Liver (tissue), 9 donors: ENCODE data around the gene CRISPLD2. TPM values are rescaled to one million over a fixed set of nuclear protein-coding genes. Genes with fewer than 3 reads are reported as not detected.

Experiments
- DNase-seq: peaks from one replicate; pipeline ENCODE4 v3.0.0-alpha.2; 2017; ENCODE audit warnings: low spot score
- H3K27ac ChIP-seq, 2 donors: one replicate each; pipeline ENCODE4 v1.7.0; 2013; ENCODE audit warnings: inconsistent platforms in 2 of 2, low read length in 2 of 2, control low read depth in 1 of 2, low read depth in 1 of 2, mild to moderate bottlenecking in 1 of 2
- H3K27me3 ChIP-seq, 4 donors: one replicate each; pipeline versions ENCODE4 v1.6.1 to v1.7.0; 2013; ENCODE audit warnings: low read length in 3 of 4, inconsistent platforms in 1 of 4, mild to moderate bottlenecking in 1 of 4, moderate library complexity in 1 of 4; ENCODE audit not compliant: control insufficient read depth in 4 of 4, insufficient read depth in 4 of 4
- H3K36me3 ChIP-seq, 4 donors: one replicate each; pipeline versions ENCODE4 v1.6.1 to v1.7.0; 2013; ENCODE audit warnings: low read length in 3 of 4, mild to moderate bottlenecking in 3 of 4, low read depth in 1 of 4, moderate library complexity in 1 of 4; ENCODE audit not compliant: control insufficient read depth in 4 of 4, insufficient read depth in 3 of 4
- H3K4me1 ChIP-seq, 4 donors: one replicate each; pipeline versions ENCODE4 v1.6.1 to v1.7.0; 2013; ENCODE audit warnings: low read length in 3 of 4, mild to moderate bottlenecking in 3 of 4, moderate library complexity in 1 of 4; ENCODE audit not compliant: control insufficient read depth in 4 of 4, insufficient read depth in 4 of 4
- H3K4me3 ChIP-seq, 3 donors: one replicate each; pipeline versions ENCODE4 v1.6.1 to v1.7.0; 2013; ENCODE audit warnings: low read length in 3 of 3, control low read depth in 1 of 3, low read depth in 1 of 3, mild to moderate bottlenecking in 1 of 3
- H3K9ac ChIP-seq, 2 donors: one replicate each; pipeline ENCODE4 v1.7.0; 2013; ENCODE audit warnings: low read length in 2 of 2, mild to moderate bottlenecking in 2 of 2, moderate library complexity in 2 of 2, control low read depth in 1 of 2, low read depth in 1 of 2
- H3K9me3 ChIP-seq, 4 donors: one replicate each; pipeline versions ENCODE4 v1.6.1 to v1.7.0; 2013; ENCODE audit warnings: low read length in 3 of 4; ENCODE audit not compliant: control insufficient read depth in 4 of 4
- FOXA1 ChIP-seq: IDR thresholded peaks from 2 replicates; pipeline ENCODE4 v1.6.1; 2016; ENCODE audit warnings: antibody characterized with exemption
- GABPA ChIP-seq, 2 donors: IDR thresholded peaks in 1 of 2; conservative IDR thresholded peaks in 1 of 2; 2 replicates each; pipeline ENCODE4 v1.6.1; 2016; ENCODE audit warnings: antibody characterized with exemption in 2 of 2, mild to moderate bottlenecking in 1 of 2, moderate library complexity in 1 of 2
- HNF4A ChIP-seq, 2 donors: conservative IDR thresholded peaks; 2 replicates each; pipeline ENCODE4 v1.6.1; 2016; ENCODE audit warnings: antibody characterized with exemption in 2 of 2, mild to moderate bottlenecking in 2 of 2
- HNF4G ChIP-seq: IDR thresholded peaks from 2 replicates; pipeline ENCODE4 v1.6.1; 2016; ENCODE audit warnings: antibody characterized with exemption
- JUND ChIP-seq, 2 donors: IDR thresholded peaks; 2 replicates each; pipeline ENCODE4 v1.6.1; 2016; ENCODE audit warnings: antibody characterized with exemption in 2 of 2
- RXRA ChIP-seq, 2 donors: IDR thresholded peaks; 2 replicates each; pipeline ENCODE4 v1.6.1; 2017 to 2018; ENCODE audit warnings: antibody characterized with exemption in 2 of 2, mild to moderate bottlenecking in 1 of 2
- TAF1 ChIP-seq: conservative IDR thresholded peaks from 2 replicates; pipeline ENCODE4 v1.6.1; 2016; ENCODE audit warnings: antibody characterized with exemption, mild to moderate bottlenecking
- YY1 ChIP-seq: IDR thresholded peaks from 2 replicates; pipeline ENCODE4 v1.6.1; 2016; ENCODE audit warnings: antibody characterized with exemption, mild to moderate bottlenecking
- WGBS: extraction: QIAGEN DNeasy Blood & Tissue Kit; methylation state at CpG from one replicate; pipeline ENCODE4 v1.1.7; 2013; 5-methylcytosine and 5-hydroxymethylcytosine counted together
- polyA plus RNA-seq, 2 donors: library from polyadenylated mRNA; stranded (reverse) in 1 of 2; unstranded in 1 of 2; fragments of 200-250 nt in 1 of 2; fragments of >200 nt in 1 of 2; fragmentation: Nextera tagmentation in 1 of 2; extraction: Ambion mirVana in 1 of 2; gene quantifications; one replicate each; pipeline versions ENCODE4 v1.2.1 to v1.2.3, GENCODE V29; 2013 to 2015
- total RNA-seq, 2 donors: library from RNA; depleted of rRNA; stranded (reverse); fragments of >200 nt; gene quantifications; one replicate each; pipeline ENCODE4 v1.2.3, GENCODE V29; 2014
- TF ChIP-seq, protein P1 (sequence below): IDR thresholded peaks from 2 replicates; pipeline ENCODE4 v1.6.1; 2016; ENCODE audit warnings: antibody characterized with exemption, mild to moderate bottlenecking
- TF ChIP-seq, protein P2 (sequence below): IDR thresholded peaks from 2 replicates; pipeline ENCODE4 v1.6.1; 2016; ENCODE audit warnings: antibody characterized with exemption
- TF ChIP-seq, protein P3 (sequence below): fragments of 150-350 bp; IDR thresholded peaks from 2 replicates; pipeline ENCODE4 v1.5.1; 2017; ENCODE audit warnings: improper control_type of control experiment, low read depth, low read length; ENCODE audit not compliant: missing input control
- donor health status: healthy.
- donor health status: healthy.
- donor health status: healthy.
- donor health status: healthy.
- donor health status: healthy.

CRISPLD2 gene
- total and polyA plus RNA-seq, 4 donors, result 2.6 to 14.8 (median 4.1) TPM

DNA sequence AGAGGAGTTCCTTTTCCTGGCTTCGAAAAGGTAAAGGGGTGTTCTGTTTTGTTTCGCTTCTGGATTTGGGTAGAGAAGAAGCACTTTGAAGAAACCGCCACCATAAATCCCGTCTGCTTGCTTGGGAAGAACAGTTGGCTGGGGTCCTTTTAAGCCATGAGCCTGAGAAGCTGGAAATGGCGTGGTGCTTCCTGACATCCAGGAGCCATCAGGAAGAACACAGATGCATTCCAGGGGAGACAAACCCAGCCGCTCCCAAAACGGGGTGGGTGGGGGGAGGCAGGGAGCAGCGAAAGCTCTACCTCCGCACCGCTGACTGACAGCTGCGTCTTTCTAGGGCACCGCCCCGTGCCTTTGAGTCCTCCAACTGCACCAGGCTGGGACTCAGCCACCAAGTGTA, 99.9 kb downstream of the CRISPLD2 start (continued):
- TF ChIP-seq, protein P1, sequence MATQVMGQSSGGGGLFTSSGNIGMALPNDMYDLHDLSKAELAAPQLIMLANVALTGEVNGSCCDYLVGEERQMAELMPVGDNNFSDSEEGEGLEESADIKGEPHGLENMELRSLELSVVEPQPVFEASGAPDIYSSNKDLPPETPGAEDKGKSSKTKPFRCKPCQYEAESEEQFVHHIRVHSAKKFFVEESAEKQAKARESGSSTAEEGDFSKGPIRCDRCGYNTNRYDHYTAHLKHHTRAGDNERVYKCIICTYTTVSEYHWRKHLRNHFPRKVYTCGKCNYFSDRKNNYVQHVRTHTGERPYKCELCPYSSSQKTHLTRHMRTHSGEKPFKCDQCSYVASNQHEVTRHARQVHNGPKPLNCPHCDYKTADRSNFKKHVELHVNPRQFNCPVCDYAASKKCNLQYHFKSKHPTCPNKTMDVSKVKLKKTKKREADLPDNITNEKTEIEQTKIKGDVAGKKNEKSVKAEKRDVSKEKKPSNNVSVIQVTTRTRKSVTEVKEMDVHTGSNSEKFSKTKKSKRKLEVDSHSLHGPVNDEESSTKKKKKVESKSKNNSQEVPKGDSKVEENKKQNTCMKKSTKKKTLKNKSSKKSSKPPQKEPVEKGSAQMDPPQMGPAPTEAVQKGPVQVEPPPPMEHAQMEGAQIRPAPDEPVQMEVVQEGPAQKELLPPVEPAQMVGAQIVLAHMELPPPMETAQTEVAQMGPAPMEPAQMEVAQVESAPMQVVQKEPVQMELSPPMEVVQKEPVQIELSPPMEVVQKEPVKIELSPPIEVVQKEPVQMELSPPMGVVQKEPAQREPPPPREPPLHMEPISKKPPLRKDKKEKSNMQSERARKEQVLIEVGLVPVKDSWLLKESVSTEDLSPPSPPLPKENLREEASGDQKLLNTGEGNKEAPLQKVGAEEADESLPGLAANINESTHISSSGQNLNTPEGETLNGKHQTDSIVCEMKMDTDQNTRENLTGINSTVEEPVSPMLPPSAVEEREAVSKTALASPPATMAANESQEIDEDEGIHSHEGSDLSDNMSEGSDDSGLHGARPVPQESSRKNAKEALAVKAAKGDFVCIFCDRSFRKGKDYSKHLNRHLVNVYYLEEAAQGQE, result no peak
- TF ChIP-seq RXRA (IDR thresholded peaks at IDR 0.05), result no peak
- TF ChIP-seq JUND (IDR thresholded peaks at IDR 0.05), result no peak
- TF ChIP-seq FOXA1, result no peak
- TF ChIP-seq HNF4G, result no peak

DNA sequence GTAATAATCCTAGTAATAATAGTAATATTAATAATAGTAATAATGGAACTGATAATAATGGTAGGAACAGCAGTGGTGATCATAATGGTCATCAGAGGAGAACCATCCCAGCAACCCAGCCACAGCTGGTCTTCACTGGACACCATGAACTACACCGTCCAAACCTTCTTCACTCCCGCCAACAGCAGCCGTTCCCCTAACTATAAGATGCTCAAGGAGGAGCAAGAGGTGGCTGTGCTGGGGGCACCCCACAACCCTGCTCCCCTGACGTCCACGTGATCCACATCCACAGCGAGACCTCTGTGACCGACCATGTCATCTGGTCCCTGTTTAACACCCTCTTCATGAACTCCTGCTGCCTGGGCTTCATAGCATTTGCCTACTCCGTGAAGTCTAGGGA, 100.5 kb downstream of the CRISPLD2 start:
- no peaks in the 10 kb centered on the region for H3K9me3 ChIP-seq
- peaks cover 0 to 12% (median 7%) of the 10 kb centered on the region in 4 donors for H3K4me1 ChIP-seq
- H3K36me3 ChIP-seq, result no peaks in the 10 kb centered on the region
- H3K4me3 ChIP-seq, result no peak overlapping the region
- TF ChIP-seq YY1 (no peak), JUND (IDR thresholded peaks at IDR 0.05) (no peak), HNF4G (no peak), HNF4A (conservative IDR thresholded peaks at IDR 0.05) (no peak), TAF1 (no peak), GABPA (IDR thresholded peaks at IDR 0.05 in 1 of 2, conservative IDR thresholded peaks at IDR 0.05 in 1 of 2) (no peak)
- TF ChIP-seq, protein P1, result no peak
- TF ChIP-seq, protein P2, sequence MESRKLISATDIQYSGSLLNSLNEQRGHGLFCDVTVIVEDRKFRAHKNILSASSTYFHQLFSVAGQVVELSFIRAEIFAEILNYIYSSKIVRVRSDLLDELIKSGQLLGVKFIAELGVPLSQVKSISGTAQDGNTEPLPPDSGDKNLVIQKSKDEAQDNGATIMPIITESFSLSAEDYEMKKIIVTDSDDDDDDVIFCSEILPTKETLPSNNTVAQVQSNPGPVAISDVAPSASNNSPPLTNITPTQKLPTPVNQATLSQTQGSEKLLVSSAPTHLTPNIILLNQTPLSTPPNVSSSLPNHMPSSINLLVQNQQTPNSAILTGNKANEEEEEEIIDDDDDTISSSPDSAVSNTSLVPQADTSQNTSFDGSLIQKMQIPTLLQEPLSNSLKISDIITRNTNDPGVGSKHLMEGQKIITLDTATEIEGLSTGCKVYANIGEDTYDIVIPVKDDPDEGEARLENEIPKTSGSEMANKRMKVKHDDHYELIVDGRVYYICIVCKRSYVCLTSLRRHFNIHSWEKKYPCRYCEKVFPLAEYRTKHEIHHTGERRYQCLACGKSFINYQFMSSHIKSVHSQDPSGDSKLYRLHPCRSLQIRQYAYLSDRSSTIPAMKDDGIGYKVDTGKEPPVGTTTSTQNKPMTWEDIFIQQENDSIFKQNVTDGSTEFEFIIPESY, result no peak
- TF ChIP-seq, protein P3, sequence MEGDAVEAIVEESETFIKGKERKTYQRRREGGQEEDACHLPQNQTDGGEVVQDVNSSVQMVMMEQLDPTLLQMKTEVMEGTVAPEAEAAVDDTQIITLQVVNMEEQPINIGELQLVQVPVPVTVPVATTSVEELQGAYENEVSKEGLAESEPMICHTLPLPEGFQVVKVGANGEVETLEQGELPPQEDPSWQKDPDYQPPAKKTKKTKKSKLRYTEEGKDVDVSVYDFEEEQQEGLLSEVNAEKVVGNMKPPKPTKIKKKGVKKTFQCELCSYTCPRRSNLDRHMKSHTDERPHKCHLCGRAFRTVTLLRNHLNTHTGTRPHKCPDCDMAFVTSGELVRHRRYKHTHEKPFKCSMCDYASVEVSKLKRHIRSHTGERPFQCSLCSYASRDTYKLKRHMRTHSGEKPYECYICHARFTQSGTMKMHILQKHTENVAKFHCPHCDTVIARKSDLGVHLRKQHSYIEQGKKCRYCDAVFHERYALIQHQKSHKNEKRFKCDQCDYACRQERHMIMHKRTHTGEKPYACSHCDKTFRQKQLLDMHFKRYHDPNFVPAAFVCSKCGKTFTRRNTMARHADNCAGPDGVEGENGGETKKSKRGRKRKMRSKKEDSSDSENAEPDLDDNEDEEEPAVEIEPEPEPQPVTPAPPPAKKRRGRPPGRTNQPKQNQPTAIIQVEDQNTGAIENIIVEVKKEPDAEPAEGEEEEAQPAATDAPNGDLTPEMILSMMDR, result no peak
- DNase-seq, result no peak
- no peak overlapping the region for H3K27ac ChIP-seq
- H3K9ac ChIP-seq, result no peak overlapping the region
- H3K27me3 ChIP-seq, result no peaks in the 10 kb centered on the region
- WGBS, result 97% methylated on average over 8 of the region's 8 CpGs
